GM19043 (cell line): ENCODE data around the gene SLC9C1.

Experiments
- ATAC-seq: cut with Tn5 transposase; IDR thresholded peaks from one replicate; pipeline ENCODE4 v1.9.1; 2021; ENCODE audit warnings: low read depth; ENCODE audit not compliant: unreplicated experiment

Gene SLC9C1

GRCh38 chr3:112134335-112135124 lies 159.5 kb downstream of the SLC9C1 start:
- no peak for ATAC-seq

DNA sequence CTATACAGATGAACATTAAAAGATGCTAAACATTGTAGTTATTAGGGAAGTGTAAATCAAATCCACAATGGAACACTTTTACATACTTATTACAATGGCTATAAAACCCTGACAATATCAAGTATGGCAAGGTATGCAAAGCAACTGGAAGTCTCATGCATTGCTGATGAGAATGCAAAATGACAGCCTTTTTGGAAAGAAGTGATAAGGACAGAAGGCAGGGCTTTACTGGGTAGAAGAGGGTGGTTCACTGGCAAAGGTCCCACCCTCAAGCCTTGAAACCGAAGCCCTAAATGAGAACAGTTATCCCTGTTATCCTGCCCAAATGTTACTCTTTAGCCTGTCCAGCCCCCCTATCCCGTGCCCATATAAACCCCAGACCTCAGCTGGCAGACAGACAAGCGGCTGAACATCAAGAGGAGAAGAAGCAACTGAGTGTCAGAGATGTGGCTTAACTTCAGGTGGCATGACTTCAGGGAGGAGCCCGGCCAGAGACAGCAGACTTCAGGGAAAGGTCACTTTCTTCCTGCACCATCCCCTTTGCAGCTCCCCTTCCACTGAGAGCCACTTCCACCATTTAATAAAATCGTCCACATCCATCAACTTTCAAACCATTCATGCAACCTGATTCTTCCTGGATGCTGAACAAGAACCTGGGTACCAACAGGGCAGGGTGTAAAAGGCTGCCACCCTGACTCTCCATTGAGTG lies 160.2 kb downstream of the SLC9C1 start:
- no peak for ATAC-seq

GRCh38 chr3:112132975-112133448 lies 161.0 kb downstream of the SLC9C1 start, which contains the start of gene GCSAM:
GCSAM (minus strand) TSS chr3:112133248; CDS start chr3:112133120, 128 bp downstream.
- peak; percentile 60 for ATAC-seq

DNA sequence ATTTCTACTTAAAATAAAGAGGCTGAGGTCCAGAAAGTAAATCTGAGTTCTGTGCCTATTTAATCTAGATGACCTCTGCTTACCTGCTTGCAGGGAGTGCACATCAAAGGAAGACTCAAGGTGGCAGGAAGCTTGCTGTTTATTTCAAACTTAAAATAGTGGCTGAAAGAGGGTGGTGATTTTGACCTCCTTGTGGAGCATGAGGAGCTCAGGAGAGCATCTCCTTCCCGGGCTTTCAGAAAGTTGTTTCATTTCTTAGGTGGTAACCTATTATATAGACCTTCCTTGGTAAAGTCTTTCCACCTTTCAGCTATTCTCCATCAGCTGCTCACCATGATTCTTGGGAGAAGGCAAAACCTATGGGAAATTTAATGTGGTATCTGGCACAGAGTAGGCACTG lies 161.5 kb downstream of the SLC9C1 start:
- ATAC-seq: no peak

DNA sequence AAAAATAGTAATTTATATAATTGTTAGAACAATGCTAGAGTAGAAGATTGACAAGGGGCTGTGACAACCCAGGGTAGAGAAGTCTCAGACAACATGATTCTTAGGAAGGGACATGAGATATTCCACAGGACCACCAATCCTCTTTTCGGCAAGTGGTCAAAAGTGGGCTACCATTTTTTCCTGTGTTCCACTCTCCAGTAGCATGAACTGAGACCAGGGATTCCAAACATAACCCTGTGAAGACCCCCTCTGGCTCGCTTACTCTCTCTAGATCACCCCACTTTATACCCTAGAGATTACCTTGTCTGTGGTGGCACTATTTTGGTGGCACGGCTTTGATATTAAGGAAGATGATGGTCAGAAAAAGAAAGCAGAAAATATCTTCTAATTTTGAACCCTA lies 161.9 kb downstream of the SLC9C1 start:
- no peak for ATAC-seq

DNA sequence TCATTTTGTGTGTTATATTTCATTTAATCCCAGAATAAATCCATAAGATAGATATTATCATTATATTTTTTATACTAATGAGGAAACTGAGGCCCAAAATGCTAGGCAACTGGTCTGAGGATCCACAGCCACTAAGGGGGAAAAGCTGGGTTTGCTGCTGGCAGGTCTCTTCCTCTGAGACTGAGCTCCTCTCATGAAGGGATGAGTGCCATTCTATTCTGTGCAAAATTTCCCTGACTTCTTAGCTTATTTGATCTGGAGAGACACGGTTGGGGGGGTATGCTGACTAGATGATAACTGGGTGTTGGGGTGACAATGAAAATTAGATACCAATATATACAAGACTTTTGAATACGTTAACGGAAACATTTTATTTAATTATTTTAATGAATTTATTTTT lies 162.9 kb downstream of the SLC9C1 start:
- ATAC-seq: no peak

DNA sequence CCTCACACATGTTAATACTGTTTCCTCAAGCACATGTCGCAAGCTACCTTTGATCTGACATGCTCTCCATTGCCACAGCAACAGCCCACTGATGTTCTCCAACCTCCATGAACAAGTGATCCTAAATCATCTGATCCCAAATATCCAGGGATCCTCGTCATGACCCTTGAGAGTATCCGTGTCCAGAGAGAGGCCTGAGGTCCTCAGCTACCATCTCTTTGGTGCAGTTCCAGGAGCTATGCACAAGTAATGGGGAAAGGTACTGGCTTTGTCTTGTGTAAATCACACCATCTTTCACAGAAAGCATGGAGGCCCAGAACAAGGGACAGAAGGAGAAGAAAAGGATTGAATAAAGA lies 163.4 kb downstream of the SLC9C1 start:
- ATAC-seq: no peak

DNA sequence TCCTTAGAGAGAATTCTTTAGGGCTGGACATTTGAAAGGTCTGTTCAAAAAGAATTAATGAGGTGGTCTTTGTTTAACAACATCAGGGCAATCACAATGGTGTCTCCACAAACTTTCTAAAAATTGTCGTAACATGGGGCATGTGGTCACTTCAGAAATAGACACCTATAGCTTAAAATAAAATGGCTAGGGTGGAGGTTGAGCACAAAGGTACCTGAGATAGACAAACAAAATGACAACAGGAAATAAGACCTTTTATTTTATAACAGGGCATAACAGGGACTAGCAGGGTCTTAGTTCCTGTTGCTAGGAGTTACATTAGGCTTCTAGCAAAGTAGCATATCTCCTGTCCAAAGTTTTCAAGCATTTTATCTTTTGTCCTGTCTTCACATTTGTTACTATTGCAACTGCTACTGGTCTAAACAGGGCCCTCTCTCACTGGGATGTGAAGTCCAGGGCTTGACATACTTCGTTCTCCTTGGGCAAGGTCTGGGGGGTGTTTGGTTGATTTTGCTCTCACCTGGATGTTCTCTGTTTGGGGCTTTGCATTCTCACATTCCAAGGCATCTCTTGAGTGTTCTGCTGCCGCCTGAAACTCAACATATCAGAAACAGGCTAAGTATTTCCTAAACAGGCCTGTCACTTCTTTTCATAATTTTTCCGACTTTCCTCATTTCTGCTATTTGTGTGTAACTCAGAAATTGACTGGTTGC lies 163.9 kb downstream of the SLC9C1 start:
- ATAC-seq: no peak

- ATAC-seq: peak; percentile 53
Measured at GRCh38 chr3:112128843-112129727, 164.9 kb downstream of the SLC9C1 start.

DNA sequence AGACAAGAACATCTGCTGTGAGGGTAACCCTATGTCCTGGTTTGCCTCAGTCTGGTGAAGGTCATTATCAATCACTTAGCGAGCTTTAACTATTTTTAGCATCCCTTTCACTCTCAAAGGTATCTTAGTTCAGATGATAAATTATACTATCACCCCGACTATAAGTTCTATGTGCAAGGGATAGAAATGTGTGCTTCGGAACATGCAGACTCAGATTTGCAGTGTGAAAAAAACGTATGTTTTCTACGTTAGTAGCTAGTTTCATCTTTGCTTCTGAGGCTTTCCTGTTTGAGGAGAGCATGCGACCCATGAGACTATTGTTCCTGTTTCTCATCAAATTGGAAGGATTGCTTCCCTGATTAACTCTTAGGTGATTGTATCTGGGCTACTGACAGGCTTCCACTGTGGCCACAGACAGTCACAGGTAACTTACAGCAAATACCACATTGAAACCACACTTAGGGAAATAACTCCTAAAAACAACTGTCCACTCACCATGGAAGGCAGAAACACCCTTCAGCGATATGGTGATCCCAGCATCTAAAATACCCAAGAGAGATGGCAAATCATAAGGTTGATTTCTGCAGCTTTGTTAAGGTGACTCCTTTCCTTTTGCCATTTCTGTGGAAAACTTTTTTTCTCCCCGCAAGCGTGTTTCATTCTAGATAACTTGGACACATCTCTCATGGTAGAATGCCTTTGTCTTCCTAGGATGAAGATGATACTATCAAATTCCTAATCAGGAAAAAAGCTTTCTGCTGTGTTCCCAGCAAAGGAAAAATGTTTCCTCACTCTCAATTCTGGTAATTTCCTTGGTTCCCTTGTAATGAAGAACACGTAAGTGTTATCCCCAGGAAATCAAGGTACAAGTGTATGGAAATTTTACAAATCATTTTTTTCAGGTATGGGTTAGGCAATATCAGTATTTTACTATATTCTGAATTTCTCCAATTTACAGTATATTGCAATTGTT lies 166.2 kb downstream of the SLC9C1 start:
- ATAC-seq: no peak

DNA sequence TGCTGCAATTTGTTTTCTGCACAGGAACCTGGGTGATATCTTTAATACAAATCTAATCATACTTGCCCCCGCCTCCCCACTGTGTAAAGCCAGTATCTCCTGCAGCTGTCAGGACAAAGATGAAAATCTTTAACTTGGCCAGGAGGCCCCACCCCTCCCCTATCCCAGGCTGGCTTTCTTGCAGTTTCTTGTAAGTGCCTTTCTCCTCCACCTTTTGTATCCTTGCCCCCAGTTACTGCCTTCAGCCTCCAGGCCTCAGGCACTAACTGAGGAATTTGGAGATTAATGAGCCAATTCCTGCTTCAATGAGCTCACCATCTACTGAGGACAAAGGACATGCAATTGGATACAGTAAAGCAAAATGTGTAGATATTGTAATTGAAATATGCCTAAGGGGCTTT lies 167.5 kb downstream of the SLC9C1 start:
- no peak for ATAC-seq

DNA sequence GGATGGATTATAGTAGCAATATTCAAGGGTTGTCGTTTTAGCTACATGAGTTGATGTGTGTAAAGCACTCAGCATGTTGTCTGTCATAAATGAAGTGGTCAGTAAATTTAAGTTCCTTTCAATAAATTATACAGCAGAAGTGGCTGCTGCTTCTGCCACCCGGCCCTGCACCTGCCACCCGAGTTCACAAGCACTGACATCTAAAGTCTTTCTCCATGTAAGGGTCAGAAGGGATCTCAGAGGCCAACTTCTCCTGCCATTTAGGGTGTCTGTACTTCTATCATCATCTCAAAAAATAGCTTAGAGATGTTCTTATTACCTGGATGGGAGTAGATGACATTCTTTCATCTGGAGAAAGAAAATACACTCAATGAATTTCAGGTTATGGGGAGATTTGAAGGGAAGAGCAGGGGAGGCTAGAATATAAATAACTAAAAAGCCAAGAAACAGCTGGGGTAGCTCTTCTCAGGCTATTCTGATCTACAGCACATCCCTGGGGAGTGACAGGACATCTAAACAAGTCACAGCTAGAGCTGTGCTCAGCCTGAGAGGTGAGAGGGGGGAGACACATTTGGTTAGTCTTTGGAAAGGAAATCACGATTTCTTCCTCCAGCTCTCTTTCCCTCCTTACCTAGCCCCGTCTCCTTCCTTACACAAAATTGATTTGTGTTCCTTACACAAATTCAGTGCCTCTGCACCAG lies 169.0 kb downstream of the SLC9C1 start:
- ATAC-seq: no peak

- ATAC-seq: no peak
Measured at GRCh38 chr3:112123548-112123947, 170.5 kb downstream of the SLC9C1 start.

- no peak for ATAC-seq
Measured at GRCh38 chr3:112122870-112123269, 171.1 kb downstream of the SLC9C1 start.

GRCh38 chr3:112121577-112122547 lies 172.2 kb downstream of the SLC9C1 start:
- no peak for ATAC-seq

- no peak for ATAC-seq
Measured at GRCh38 chr3:112119962-112120836, 173.8 kb downstream of the SLC9C1 start.
